Measurements from ENCODE around the gene MSI1.
A peak's percentile ranks its signal among the peaks of the same experiment; 100 is the strongest.

MSI1 gene

DNA sequence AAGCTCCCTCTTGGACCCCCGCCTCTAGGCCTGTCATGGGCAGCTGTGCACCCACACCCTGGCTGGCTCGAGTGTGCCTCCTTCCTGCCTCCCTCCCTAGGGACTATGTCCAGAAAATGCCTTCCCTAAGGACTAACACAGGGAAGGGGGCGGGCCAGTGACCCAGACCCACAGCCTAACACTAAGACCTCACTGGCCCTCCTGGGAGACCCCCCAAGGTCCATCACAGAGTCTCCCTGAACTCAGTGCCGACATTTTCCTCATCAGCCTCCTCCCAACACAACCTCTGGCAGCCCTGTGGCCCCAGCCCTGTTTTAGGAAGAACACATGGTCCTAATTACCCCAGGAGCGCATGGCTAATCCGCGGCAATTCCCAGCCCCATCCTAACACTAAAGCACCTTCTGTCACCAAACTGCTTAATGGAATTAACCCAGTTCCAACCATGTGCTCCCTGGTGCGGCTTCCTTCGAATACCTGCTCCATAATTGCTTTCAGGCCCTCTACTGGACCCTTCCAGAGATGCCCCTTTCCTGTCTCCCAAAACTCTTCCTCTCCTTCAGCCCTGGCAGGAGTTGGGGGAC is 5.6 kb downstream of the MSI1 start:
- FAIRE-seq (no peak), DNase-seq (ENCODE audit: insufficient read length) (no peak)
- TF ChIP-seq TAF1 (IDR thresholded peaks at IDR 0.05; ENCODE audit: borderline replicate concordance, low read depth, low read length) (no peak), POLR2AphosphoS5 (IDR thresholded peaks at IDR 0.05; ENCODE audit: low read depth, low read length) (no peak), POLR2A (IDR thresholded peaks at IDR 0.05; ENCODE audit: low read depth, low read length) (no peak)

DNA sequence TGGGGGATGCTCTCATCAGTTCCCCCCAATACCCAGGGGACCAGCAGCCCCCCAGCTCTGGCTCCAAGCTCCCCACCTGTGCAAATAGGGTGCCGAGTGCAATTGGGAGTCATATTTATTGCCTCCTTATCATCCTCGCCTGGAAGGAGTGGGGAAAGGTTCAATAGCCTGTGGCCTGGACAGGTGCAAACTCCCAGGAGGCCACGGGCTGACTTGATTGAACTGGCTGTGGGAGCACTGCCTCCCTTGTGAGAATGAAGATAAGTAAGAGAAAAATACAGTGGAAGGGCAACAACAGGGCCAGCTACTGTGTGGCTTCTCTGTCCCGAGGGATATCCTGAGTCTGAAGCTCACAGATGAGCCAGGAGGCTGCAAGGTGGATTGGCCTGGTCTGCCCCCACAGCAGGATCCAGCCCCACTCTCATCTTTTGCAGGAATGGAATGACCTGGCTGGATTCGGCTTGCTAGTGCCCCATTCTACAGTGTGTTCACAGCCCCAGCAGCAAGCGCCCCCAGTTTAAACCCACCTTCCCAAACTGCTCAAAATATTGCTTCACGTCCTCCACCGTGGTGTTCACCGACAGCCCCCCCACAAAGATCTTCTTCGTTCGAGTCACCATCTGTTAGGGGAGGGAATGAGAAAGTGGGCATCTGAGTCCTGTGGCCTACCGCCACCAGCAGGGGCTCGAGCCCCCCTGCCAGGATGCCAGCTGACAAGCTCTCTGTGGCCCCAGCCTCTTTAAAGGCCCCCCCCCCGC is 6.3 kb downstream of the MSI1 start:
- FAIRE-seq (no peak), DNase-seq (ENCODE audit: insufficient read length) (no peak)
- TF ChIP-seq POLR2AphosphoS5 (IDR thresholded peaks at IDR 0.05; ENCODE audit: low read depth, low read length) (no peak), POLR2A (IDR thresholded peaks at IDR 0.05; ENCODE audit: low read depth, low read length) (no peak), TAF1 (IDR thresholded peaks at IDR 0.05; ENCODE audit: borderline replicate concordance, low read depth, low read length) (no peak)

GRCh38 chr12:120361506-120362208 is 7.3 kb downstream of the MSI1 start:
- peak; percentile 55 for DNase-seq (ENCODE audit: insufficient read length)
- no peak for FAIRE-seq
- no peak for TF ChIP-seq TAF1 (IDR thresholded peaks at IDR 0.05; ENCODE audit: borderline replicate concordance, low read depth, low read length)
- TF ChIP-seq POLR2AphosphoS5 (IDR thresholded peaks at IDR 0.05; ENCODE audit: low read depth, low read length): no peak
- TF ChIP-seq POLR2A (IDR thresholded peaks at IDR 0.05; ENCODE audit: low read depth, low read length): no peak

GRCh38 chr12:120359128-120359527 is 9.8 kb downstream of the MSI1 start:
- no peak for FAIRE-seq
- no peak for DNase-seq (ENCODE audit: insufficient read length)
- no peak for TF ChIP-seq TAF1 (IDR thresholded peaks at IDR 0.05; ENCODE audit: borderline replicate concordance, low read depth, low read length)

GRCh38 chr12:120358412-120359100 is 10.4 kb downstream of the MSI1 start:
- DNase-seq (ENCODE audit: insufficient read length) (no peak), FAIRE-seq (no peak)
- TF ChIP-seq POLR2AphosphoS5 (IDR thresholded peaks at IDR 0.05; ENCODE audit: low read depth, low read length) (no peak), POLR2A (IDR thresholded peaks at IDR 0.05; ENCODE audit: low read depth, low read length) (no peak), TAF1 (IDR thresholded peaks at IDR 0.05; ENCODE audit: borderline replicate concordance, low read depth, low read length) (no peak)

- DNase-seq (ENCODE audit: insufficient read length) (no peak), FAIRE-seq (no peak)
- no peak for TF ChIP-seq POLR2AphosphoS5 (IDR thresholded peaks at IDR 0.05; ENCODE audit: low read depth, low read length)
- TF ChIP-seq TAF1 (IDR thresholded peaks at IDR 0.05; ENCODE audit: borderline replicate concordance, low read depth, low read length): no peak
- TF ChIP-seq POLR2A (IDR thresholded peaks at IDR 0.05; ENCODE audit: low read depth, low read length): no peak
These were observed 11.9 kb downstream of the MSI1 start for GRCh38 chr12:120357104-120357503.

DNA sequence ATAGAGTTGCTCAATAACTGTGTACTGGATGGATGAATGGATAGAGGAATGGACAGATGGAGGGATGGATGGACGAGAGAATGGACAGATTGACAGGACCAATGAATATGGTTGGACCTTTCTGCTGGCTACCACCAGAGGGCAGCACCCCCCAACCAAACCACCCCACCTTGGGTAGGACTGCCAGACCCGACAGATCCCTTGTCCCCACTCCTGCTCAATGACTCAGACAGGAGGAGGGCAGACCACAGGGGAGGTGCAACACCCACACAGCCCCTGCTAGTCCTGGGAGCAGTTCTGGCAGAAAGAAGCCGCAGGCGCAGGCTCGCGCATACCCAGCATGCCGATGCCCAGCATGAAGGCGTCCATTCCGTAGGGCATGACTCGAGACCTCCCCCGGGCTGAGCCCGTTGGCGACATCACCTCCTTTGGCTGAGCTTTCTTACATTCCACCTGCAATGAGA is 12.4 kb downstream of the MSI1 start:
- TF ChIP-seq TAF1 (IDR thresholded peaks at IDR 0.05; ENCODE audit: borderline replicate concordance, low read depth, low read length): no peak
- no peak for TF ChIP-seq POLR2A (IDR thresholded peaks at IDR 0.05; ENCODE audit: low read depth, low read length)
- TF ChIP-seq POLR2AphosphoS5 (IDR thresholded peaks at IDR 0.05; ENCODE audit: low read depth, low read length): no peak
- DNase-seq (ENCODE audit: insufficient read length) (peak; percentile 88), FAIRE-seq (peak; percentile 87)

DNA sequence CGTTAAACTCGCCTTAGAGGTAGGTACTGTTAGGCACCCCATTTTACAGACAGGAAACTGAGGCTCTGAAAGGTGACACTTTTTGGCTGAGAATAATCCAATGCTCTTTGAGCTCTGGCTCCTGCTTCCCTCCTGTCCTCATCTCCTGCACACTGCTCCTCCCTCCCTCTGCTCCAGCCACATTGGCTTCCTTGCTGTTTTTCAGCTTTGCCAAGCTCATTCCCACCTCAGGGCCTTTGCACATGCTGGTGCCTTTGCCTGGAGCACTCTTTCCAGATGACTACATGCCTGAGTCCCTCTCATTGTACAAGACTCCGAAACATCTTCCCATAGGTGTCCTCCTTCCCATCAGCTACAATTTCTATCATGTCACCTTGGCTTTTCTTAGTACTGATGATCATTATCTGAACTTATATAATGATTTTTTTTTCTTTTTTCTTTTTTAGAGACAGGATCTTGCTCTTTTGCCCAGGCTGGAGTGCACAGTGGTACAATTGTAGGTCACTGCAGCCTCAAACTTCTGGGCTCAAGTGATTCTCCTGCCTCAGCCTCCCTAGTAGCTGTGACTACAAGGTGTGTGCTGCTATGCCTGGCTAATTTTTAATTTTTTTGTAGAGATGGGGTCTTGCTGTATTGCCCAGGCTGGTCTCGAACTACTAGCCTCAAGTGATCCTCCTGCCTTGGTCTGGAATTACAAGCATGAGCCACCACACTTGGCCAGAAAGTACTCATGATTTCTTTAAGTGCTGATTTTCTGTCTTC is 15.2 kb downstream of the MSI1 start:
- no peak for TF ChIP-seq POLR2A (IDR thresholded peaks at IDR 0.05; ENCODE audit: low read depth, low read length)
- no peak for TF ChIP-seq TAF1 (IDR thresholded peaks at IDR 0.05; ENCODE audit: borderline replicate concordance, low read depth, low read length)
- no peak for TF ChIP-seq POLR2AphosphoS5 (IDR thresholded peaks at IDR 0.05; ENCODE audit: low read depth, low read length)
- FAIRE-seq (no peak), DNase-seq (ENCODE audit: insufficient read length) (no peak)

GRCh38 chr12:120353136-120353535 is 15.8 kb downstream of the MSI1 start:
- DNase-seq (ENCODE audit: insufficient read length): no peak
- no peak for FAIRE-seq
- TF ChIP-seq POLR2AphosphoS5 (IDR thresholded peaks at IDR 0.05; ENCODE audit: low read depth, low read length) (no peak), TAF1 (IDR thresholded peaks at IDR 0.05; ENCODE audit: borderline replicate concordance, low read depth, low read length) (no peak), POLR2A (IDR thresholded peaks at IDR 0.05; ENCODE audit: low read depth, low read length) (no peak)

- no peak for TF ChIP-seq POLR2AphosphoS5 (IDR thresholded peaks at IDR 0.05; ENCODE audit: low read depth, low read length)
- no peak for TF ChIP-seq POLR2A (IDR thresholded peaks at IDR 0.05; ENCODE audit: low read depth, low read length)
- TF ChIP-seq TAF1 (IDR thresholded peaks at IDR 0.05; ENCODE audit: borderline replicate concordance, low read depth, low read length): no peak
- no peak for FAIRE-seq
- no peak for DNase-seq (ENCODE audit: insufficient read length)
These were observed 16.8 kb downstream of the MSI1 start for GRCh38 chr12:120352117-120352516.
